ENCODE measurements around the gene INPP5A. TPM values are rescaled to one million over a fixed set of nuclear protein-coding genes. Genes with fewer than 3 reads are reported as not detected.

The INPP5A gene
- total RNA-seq, 3 donors from 2014 or later, result 26.6 to 50.6 (median 38.7) TPM

- Histone ChIP-seq H3K4me3 (no peak overlapping the region), H3K27me3 (peaks cover 0 to 2% of the 10 kb centered on the region in 2 donors), H3K27ac (no peak overlapping the region), H3K4me1 (peaks cover 2 to 5% of the 10 kb centered on the region in 2 donors), H3K9me3 (no peaks in the 10 kb centered on the region), H3K36me3 (no peaks in the 10 kb centered on the region)
- intact Hi-C loops (cut with DNase I; ENCODE audit: low total_unique reads), result no loop called here
- TF ChIP-seq POLR2A (IDR thresholded peaks at IDR 0.05) (no peak), CTCF (IDR thresholded peaks at IDR 0.05) (no peak), POLR2AphosphoS5 (IDR thresholded peaks at IDR 0.05) (no peak)
- DNase-seq (ENCODE audit: low spot score in 2 of 2), result no peak
Observed at GRCh38 chr10:132545659-132546367, 8.2 kb downstream of the INPP5A start.

- intact Hi-C loops (cut with DNase I; ENCODE audit: low total_unique reads), result no loop called here
- H3K9me3 ChIP-seq, result no peaks in the 10 kb centered on the region
- H3K4me1 ChIP-seq, result no peaks in the 10 kb centered on the region
- TF ChIP-seq CTCF (IDR thresholded peaks at IDR 0.05) (no peak), POLR2A (IDR thresholded peaks at IDR 0.05) (no peak), POLR2AphosphoS5 (IDR thresholded peaks at IDR 0.05) (no peak)
- H3K36me3 ChIP-seq, result no peaks in the 10 kb centered on the region
- H3K4me3 ChIP-seq, result no peak overlapping the region
- no peak for DNase-seq (ENCODE audit: low spot score in 2 of 2)
- H3K27me3 ChIP-seq, result peaks cover 0 to 2% of the 10 kb centered on the region in 2 donors
- H3K27ac ChIP-seq, result no peak overlapping the region
Observed at GRCh38 chr10:132546567-132547420, 9.2 kb downstream of the INPP5A start.

- Histone ChIP-seq H3K4me1 (no peaks in the 10 kb centered on the region), H3K9me3 (no peaks in the 10 kb centered on the region), H3K27ac (no peak overlapping the region), H3K27me3 (peaks cover 0 to 2% of the 10 kb centered on the region in 2 donors), H3K4me3 (no peak overlapping the region), H3K36me3 (no peaks in the 10 kb centered on the region)
- no peak for TF ChIP-seq CTCF (IDR thresholded peaks at IDR 0.05)
- TF ChIP-seq POLR2A (IDR thresholded peaks at IDR 0.05), result no peak
- TF ChIP-seq POLR2AphosphoS5 (IDR thresholded peaks at IDR 0.05), result no peak
- intact Hi-C loops (cut with DNase I; ENCODE audit: low total_unique reads), result no loop called here
- DNase-seq (ENCODE audit: low spot score in 2 of 2), result no peak
Observed at GRCh38 chr10:132547421-132547861, 9.9 kb downstream of the INPP5A start.

- no peaks in the 10 kb centered on the region for H3K4me1 ChIP-seq
- no peaks in the 10 kb centered on the region for H3K36me3 ChIP-seq
- H3K27ac ChIP-seq, result no peak overlapping the region
- TF ChIP-seq POLR2AphosphoS5 (IDR thresholded peaks at IDR 0.05) (no peak), POLR2A (IDR thresholded peaks at IDR 0.05) (no peak), CTCF (IDR thresholded peaks at IDR 0.05) (no peak)
- no peak overlapping the region for H3K4me3 ChIP-seq
- no peaks in the 10 kb centered on the region for H3K9me3 ChIP-seq
- DNase-seq (ENCODE audit: low spot score in 2 of 2), result no peak
- intact Hi-C loops (cut with DNase I; ENCODE audit: low total_unique reads), result no loop called here
- H3K27me3 ChIP-seq, result peaks cover 0 to 2% of the 10 kb centered on the region in 2 donors
Observed at GRCh38 chr10:132548106-132548823, 10.7 kb downstream of the INPP5A start.
